Progenitor cell of endocrine pancreas (in vitro differentiated cells): ENCODE data around the gene INPP4A. TPM values are rescaled to one million over a fixed set of nuclear protein-coding genes. Genes with fewer than 3 reads are reported as not detected.
A peak's percentile ranks its signal among the peaks of the same experiment; 100 is the strongest.

ENCODE experiments used
- DNase-seq: peaks from one replicate; pipeline ENCODE4 v3.0.0; 2021; ENCODE audit warnings: low spot score; ENCODE audit not compliant: unreplicated experiment
- H3K27ac Mint-ChIP-seq: 2 replicates; pipeline ENCODE4 v1.8.0; 2021; ENCODE audit warnings: mild to moderate bottlenecking, moderate library complexity, mixed read lengths
- H3K27me3 Mint-ChIP-seq: 2 replicates; pipeline ENCODE4 v1.8.0; 2021; ENCODE audit warnings: mixed read lengths
- H3K36me3 Mint-ChIP-seq: 2 replicates; pipeline ENCODE4 v1.8.0; 2022; ENCODE audit warnings: mixed read lengths; ENCODE audit not compliant: insufficient read depth
- H3K4me1 Mint-ChIP-seq: 2 replicates; pipeline ENCODE4 v1.8.0; 2021; ENCODE audit warnings: low read depth, mixed read lengths
- H3K4me3 Mint-ChIP-seq: 2 replicates; pipeline ENCODE4 v1.8.0; 2021; ENCODE audit warnings: low read depth, mild to moderate bottlenecking, moderate library complexity, mixed read lengths
- H3K9me3 Mint-ChIP-seq: 2 replicates; pipeline ENCODE4 v1.8.0; 2021; ENCODE audit warnings: low read depth, mixed read lengths
- total RNA-seq: library from RNA; stranded (reverse); gene quantifications from 2 replicates; pipeline ENCODE4 v1.2.1, GENCODE V29; 2021
- TF ChIP-seq, protein P1 (sequence below): fragments of 200-600 bp; sonication (generic); IDR thresholded peaks from one replicate; pipeline ENCODE4 v1.5.0; 2021; ENCODE audit warnings: antibody characterized with exemption, mild to moderate bottlenecking; ENCODE audit not compliant: unreplicated experiment

INPP4A gene
- total RNA-seq, 1 donor from 2014 or later, result 33.0 TPM

DNA sequence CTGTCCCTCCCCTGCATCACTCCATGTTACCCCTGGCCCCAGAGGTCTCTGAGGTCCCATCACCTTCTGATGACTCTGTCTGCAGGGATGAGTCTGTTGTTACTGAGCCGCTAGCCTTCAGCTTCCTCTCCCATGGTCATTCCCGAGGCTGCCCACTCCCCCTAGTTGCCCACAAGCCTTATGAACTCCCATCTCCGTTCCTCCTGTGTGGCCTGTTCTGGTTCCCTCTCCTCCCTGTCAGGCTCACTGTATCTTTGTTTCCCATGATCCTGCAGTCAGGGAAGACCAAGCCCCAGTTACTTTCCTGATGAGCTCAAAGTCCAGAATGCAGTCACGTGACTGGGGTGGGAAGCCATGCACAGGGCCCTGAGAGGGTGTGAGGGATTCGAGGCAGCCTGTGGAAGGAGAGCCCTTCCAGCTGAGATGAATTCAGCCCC lies 39.5 kb downstream of the INPP4A start:
- no peak for DNase-seq
- Mint-ChIP-seq H3K9me3 (no peaks in the 10 kb centered on the region), H3K4me3 (no peak overlapping the region), H3K4me1 (peaks cover 19% of the 10 kb centered on the region), H3K27ac (peak overlapping the region; percentile 49), H3K36me3 (no peaks in the 10 kb centered on the region), H3K27me3 (no peaks in the 10 kb centered on the region)
- TF ChIP-seq, protein P1, sequence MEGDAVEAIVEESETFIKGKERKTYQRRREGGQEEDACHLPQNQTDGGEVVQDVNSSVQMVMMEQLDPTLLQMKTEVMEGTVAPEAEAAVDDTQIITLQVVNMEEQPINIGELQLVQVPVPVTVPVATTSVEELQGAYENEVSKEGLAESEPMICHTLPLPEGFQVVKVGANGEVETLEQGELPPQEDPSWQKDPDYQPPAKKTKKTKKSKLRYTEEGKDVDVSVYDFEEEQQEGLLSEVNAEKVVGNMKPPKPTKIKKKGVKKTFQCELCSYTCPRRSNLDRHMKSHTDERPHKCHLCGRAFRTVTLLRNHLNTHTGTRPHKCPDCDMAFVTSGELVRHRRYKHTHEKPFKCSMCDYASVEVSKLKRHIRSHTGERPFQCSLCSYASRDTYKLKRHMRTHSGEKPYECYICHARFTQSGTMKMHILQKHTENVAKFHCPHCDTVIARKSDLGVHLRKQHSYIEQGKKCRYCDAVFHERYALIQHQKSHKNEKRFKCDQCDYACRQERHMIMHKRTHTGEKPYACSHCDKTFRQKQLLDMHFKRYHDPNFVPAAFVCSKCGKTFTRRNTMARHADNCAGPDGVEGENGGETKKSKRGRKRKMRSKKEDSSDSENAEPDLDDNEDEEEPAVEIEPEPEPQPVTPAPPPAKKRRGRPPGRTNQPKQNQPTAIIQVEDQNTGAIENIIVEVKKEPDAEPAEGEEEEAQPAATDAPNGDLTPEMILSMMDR, result no peak

GRCh38 chr2:98484652-98485452 lies 40.2 kb downstream of the INPP4A start:
- peak overlapping the region; percentile 22 for H3K27ac Mint-ChIP-seq
- no peaks in the 10 kb centered on the region for H3K36me3 Mint-ChIP-seq
- peaks cover 19% of the 10 kb centered on the region for H3K4me1 Mint-ChIP-seq
- TF ChIP-seq, protein P1, result no peak
- no peaks in the 10 kb centered on the region for H3K9me3 Mint-ChIP-seq
- no peaks in the 10 kb centered on the region for H3K27me3 Mint-ChIP-seq
- H3K4me3 Mint-ChIP-seq, result no peak overlapping the region
- DNase-seq, result no peak

GRCh38 chr2:98485453-98485755 lies 40.7 kb downstream of the INPP4A start:
- no peaks in the 10 kb centered on the region for H3K27me3 Mint-ChIP-seq
- H3K27ac Mint-ChIP-seq, result no peak overlapping the region
- no peaks in the 10 kb centered on the region for H3K9me3 Mint-ChIP-seq
- TF ChIP-seq, protein P1, result no peak
- H3K4me1 Mint-ChIP-seq, result peaks cover 19% of the 10 kb centered on the region
- no peak overlapping the region for H3K4me3 Mint-ChIP-seq
- no peak for DNase-seq
- no peaks in the 10 kb centered on the region for H3K36me3 Mint-ChIP-seq

- DNase-seq, result no peak
- Mint-ChIP-seq H3K4me3 (no peak overlapping the region), H3K27ac (no peak overlapping the region), H3K27me3 (no peaks in the 10 kb centered on the region), H3K36me3 (no peaks in the 10 kb centered on the region), H3K4me1 (peaks cover 19% of the 10 kb centered on the region), H3K9me3 (no peaks in the 10 kb centered on the region)
- TF ChIP-seq, protein P1, result no peak
Observed at GRCh38 chr2:98486374-98486981, 41.8 kb downstream of the INPP4A start.

GRCh38 chr2:98487101-98487805 lies 42.6 kb downstream of the INPP4A start:
- DNase-seq, result no peak
- TF ChIP-seq, protein P1, result no peak
- no peak overlapping the region for H3K4me3 Mint-ChIP-seq
- no peaks in the 10 kb centered on the region for H3K9me3 Mint-ChIP-seq
- H3K4me1 Mint-ChIP-seq, result peaks cover 19% of the 10 kb centered on the region
- H3K36me3 Mint-ChIP-seq, result no peaks in the 10 kb centered on the region
- H3K27ac Mint-ChIP-seq, result no peak overlapping the region
- H3K27me3 Mint-ChIP-seq, result no peaks in the 10 kb centered on the region
